Fibroblast of lung (primary cell): ENCODE measurements around the gene ASAP3.

Experiments
- CTCF ChIP-seq, 2 donors: IDR thresholded peaks in 1 of 2; conservative IDR thresholded peaks in 1 of 2; 1 replicate in 1 of 2; 2 replicates in 1 of 2; pipeline ENCODE4 v1.5.1; 2011 to 2012; ENCODE audit warnings: low read length in 2 of 2, control low read depth in 1 of 2, inconsistent platforms in 1 of 2, low read depth in 1 of 2, mild to moderate bottlenecking in 1 of 2
- EZH2 ChIP-seq: IDR thresholded peaks from 2 replicates; pipeline ENCODE4 v1.5.1; 2012; ENCODE audit warnings: low read length, control low read depth, mild to moderate bottlenecking; ENCODE audit errors: missing control alignments

- TF ChIP-seq CTCF (conservative IDR thresholded peaks at IDR 0.05 in 1 of 2, IDR thresholded peaks at IDR 0.05 in 1 of 2; ENCODE audit: low read depth in 1 of 2, low read length in 2 of 2), result peak in 1 of 2 donors; percentile 20
- TF ChIP-seq EZH2, result no peak
Observed at GRCh38 chr1:23530747-23531561, 47.0 kb upstream of the ASAP3 start, which contains the start of gene E2F2.
